Nephron (organoid): Measurements from ENCODE around the gene LGALS7.
"Not testable (repeated sequence)": the region's sequence is repeated elsewhere in the genome, so short reads cannot be mapped to it uniquely, and the experiment has no call there.

ENCODE experiments used
- H3K27ac Mint-ChIP-seq, 3 experiments: 2 replicates each; pipeline ENCODE4 v1.8.0; 2020; ENCODE audit warnings: mixed read lengths in 3 of 3, mild to moderate bottlenecking in 2 of 3, moderate library complexity in 1 of 3
- H3K27me3 Mint-ChIP-seq: 2 replicates; pipeline ENCODE4 v1.8.0; 2021; ENCODE audit warnings: low read depth, mild to moderate bottlenecking, moderate library complexity, mixed read lengths
- H3K36me3 Mint-ChIP-seq: 2 replicates; pipeline ENCODE4 v1.8.0; 2020; ENCODE audit warnings: low read depth, mixed read lengths
- H3K4me1 Mint-ChIP-seq: 2 replicates; pipeline ENCODE4 v1.8.0; 2020; ENCODE audit warnings: mixed read lengths
- H3K4me3 Mint-ChIP-seq, 3 experiments: 2 replicates each; pipeline ENCODE4 v1.8.0; 2020; ENCODE audit warnings: mild to moderate bottlenecking in 3 of 3, mixed read lengths in 3 of 3, moderate library complexity in 2 of 3
- H3K9me3 Mint-ChIP-seq: 2 replicates; pipeline ENCODE4 v1.8.0; 2020; ENCODE audit warnings: mixed read lengths
- CTCF ChIP-seq, 3 experiments: fragments of 200-600 bp; sonication (generic); IDR thresholded peaks; one replicate each; pipeline ENCODE4 v1.5.0; 2021; ENCODE audit warnings: antibody characterized with exemption in 3 of 3; ENCODE audit not compliant: unreplicated experiment in 3 of 3

Gene LGALS7

GRCh38 chr19:38786572-38787265 is 13.4 kb upstream of the LGALS7 start:
- no peak overlapping the region for H3K4me3 Mint-ChIP-seq

GRCh38 chr19:38786061-38786460 is 12.7 kb upstream of the LGALS7 start:
- H3K36me3 Mint-ChIP-seq, H3K4me1 Mint-ChIP-seq, H3K27ac Mint-ChIP-seq, H3K27me3 Mint-ChIP-seq, H3K9me3 Mint-ChIP-seq, H3K4me3 Mint-ChIP-seq: not testable (repeated sequence)

More at GRCh38 chr19:38786572-38787265, 13.4 kb upstream of the LGALS7 start:
- H3K4me1 Mint-ChIP-seq = peaks cover 5% of the 10 kb centered on the region
- H3K36me3 Mint-ChIP-seq = no peaks in the 10 kb centered on the region
- H3K27ac Mint-ChIP-seq = peak overlapping the region in 1 of 3 experiments; percentile 73
- peaks cover 2% of the 10 kb centered on the region for H3K27me3 Mint-ChIP-seq
- TF ChIP-seq CTCF (IDR thresholded peaks at IDR 0.05; ENCODE audit: unreplicated experiment in 3 of 3) = no peak
- H3K9me3 Mint-ChIP-seq = no peaks in the 10 kb centered on the region

GRCh38 chr19:38785187-38785699 is 11.9 kb upstream of the LGALS7 start:
- H3K27ac Mint-ChIP-seq = no peak overlapping the region
- no peak for TF ChIP-seq CTCF (IDR thresholded peaks at IDR 0.05; ENCODE audit: unreplicated experiment in 3 of 3)
- H3K27me3 Mint-ChIP-seq = peaks cover 17% of the 10 kb centered on the region
- H3K4me3 Mint-ChIP-seq = no peak overlapping the region
- H3K4me1 Mint-ChIP-seq = peaks cover 5% of the 10 kb centered on the region
- no peaks in the 10 kb centered on the region for H3K36me3 Mint-ChIP-seq
- H3K9me3 Mint-ChIP-seq = no peaks in the 10 kb centered on the region

GRCh38 chr19:38784224-38784623 is 10.9 kb upstream of the LGALS7 start:
- Mint-ChIP-seq H3K27me3 (peaks cover 17% of the 10 kb centered on the region), H3K4me3 (no peak overlapping the region), H3K4me1 (peaks cover 5% of the 10 kb centered on the region), H3K36me3 (no peaks in the 10 kb centered on the region), H3K9me3 (no peaks in the 10 kb centered on the region), H3K27ac (no peak overlapping the region)
- no peak for TF ChIP-seq CTCF (IDR thresholded peaks at IDR 0.05; ENCODE audit: unreplicated experiment in 3 of 3)

GRCh38 chr19:38782212-38782611 is 8.9 kb upstream of the LGALS7 start:
- H3K9me3 Mint-ChIP-seq, H3K36me3 Mint-ChIP-seq, H3K27ac Mint-ChIP-seq, H3K4me3 Mint-ChIP-seq, H3K4me1 Mint-ChIP-seq: not testable (repeated sequence)
- peaks cover 22% of the 10 kb centered on the region for H3K27me3 Mint-ChIP-seq

GRCh38 chr19:38781058-38781457 is 7.7 kb upstream of the LGALS7 start:
- peaks cover 24% of the 10 kb centered on the region for H3K27me3 Mint-ChIP-seq
- H3K9me3 Mint-ChIP-seq = no peaks in the 10 kb centered on the region
- no peaks in the 10 kb centered on the region for H3K4me1 Mint-ChIP-seq
- no peak overlapping the region for H3K4me3 Mint-ChIP-seq
- no peak overlapping the region for H3K27ac Mint-ChIP-seq
- H3K36me3 Mint-ChIP-seq = no peaks in the 10 kb centered on the region
- TF ChIP-seq CTCF (IDR thresholded peaks at IDR 0.05; ENCODE audit: unreplicated experiment in 3 of 3) = no peak

GRCh38 chr19:38780443-38780842 is 7.1 kb upstream of the LGALS7 start:
- no peak for TF ChIP-seq CTCF (IDR thresholded peaks at IDR 0.05; ENCODE audit: unreplicated experiment in 3 of 3)
- Mint-ChIP-seq H3K27me3 (peaks cover 24% of the 10 kb centered on the region), H3K4me3 (no peak overlapping the region), H3K4me1 (no peaks in the 10 kb centered on the region), H3K36me3 (no peaks in the 10 kb centered on the region), H3K27ac (no peak overlapping the region), H3K9me3 (no peaks in the 10 kb centered on the region)
